Hepatocyte (in vitro differentiated cells): ENCODE results near the gene BLOC1S5. TPM values are rescaled to one million over a fixed set of nuclear protein-coding genes. Genes with fewer than 3 reads are reported as not detected.
"Not testable (repeated sequence)": the region's sequence is repeated elsewhere in the genome, so short reads cannot be mapped to it uniquely, and the experiment has no call there.

Experiments
- DNase-seq: peaks from one replicate; pipeline ENCODE4 v3.0.0-alpha.2; 2016; ENCODE audit warnings: low spot score
- H2AFZ ChIP-seq: fragments of 200-600 bp; sonication (generic); 2 replicates; pipeline ENCODE4 v1.6.0; 2016; ENCODE audit warnings: antibody characterized with exemption, mild to moderate bottlenecking
- H3K27ac ChIP-seq: fragments of 200-600 bp; sonication (generic); 2 replicates; pipeline ENCODE4 v1.5.1; 2016; ENCODE audit warnings: mild to moderate bottlenecking
- H3K27me3 ChIP-seq: fragments of 200-600 bp; sonication (generic); 2 replicates; pipeline ENCODE4 v1.6.1; 2016
- H3K36me3 ChIP-seq: fragments of 200-600 bp; sonication (generic); replicated peaks from 2 replicates; pipeline ENCODE4 v1.5.1; 2016; ENCODE audit warnings: low read depth; ENCODE audit not compliant: insufficient read depth
- H3K4me1 ChIP-seq: fragments of 200-600 bp; sonication (generic); 2 replicates; pipeline ENCODE4 v1.5.1; 2016; ENCODE audit warnings: mild to moderate bottlenecking, moderate library complexity; ENCODE audit not compliant: insufficient read depth
- H3K4me2 ChIP-seq: fragments of 200-600 bp; sonication (generic); 2 replicates; pipeline ENCODE4 v1.6.0; 2016
- H3K4me3 ChIP-seq: fragments of 200-600 bp; sonication (generic); 2 replicates; pipeline ENCODE4 v1.5.1; 2016; ENCODE audit warnings: mild to moderate bottlenecking
- H3K79me2 ChIP-seq: fragments of 200-600 bp; sonication (generic); 2 replicates; pipeline ENCODE4 v1.6.0; 2017; ENCODE audit warnings: mild to moderate bottlenecking
- H3K9me2 ChIP-seq: fragments of 200-600 bp; sonication (generic); replicated peaks from 2 replicates; pipeline ENCODE4 v1.6.0; 2017; ENCODE audit warnings: mild to moderate bottlenecking; ENCODE audit not compliant: insufficient read depth
- H3K9me3 ChIP-seq: fragments of 200-600 bp; sonication (generic); 2 replicates; pipeline ENCODE4 v1.5.1; 2016; ENCODE audit warnings: low read depth, mild to moderate bottlenecking
- H4K20me1 ChIP-seq: fragments of 200-600 bp; sonication (generic); 2 replicates; pipeline ENCODE4 v1.6.0; 2016; ENCODE audit warnings: mild to moderate bottlenecking; ENCODE audit not compliant: insufficient read depth, poor library complexity, severe bottlenecking
- EZH2 ChIP-seq: fragments of 200-600 bp; sonication (generic); IDR thresholded peaks from 2 replicates; pipeline ENCODE4 v1.6.1; 2016; ENCODE audit warnings: antibody characterized with exemption, mild to moderate bottlenecking, borderline replicate concordance
- EZH2phosphoT487 ChIP-seq: fragments of 200-600 bp; sonication (generic); IDR thresholded peaks from one replicate; pipeline ENCODE4 v1.6.1; 2018; ENCODE audit warnings: antibody characterized with exemption, mild to moderate bottlenecking, low read depth, moderate library complexity; ENCODE audit not compliant: unreplicated experiment, severe bottlenecking
- WGBS: methylation state at CpG from one replicate; pipeline ENCODE4 v1.1.6; 2016; ENCODE audit warnings: low lambda C conversion rate; ENCODE audit errors: missing lambda C conversion rate; 5-methylcytosine and 5-hydroxymethylcytosine counted together
- polyA plus RNA-seq: library from polyadenylated mRNA; unstranded; fragments of >200 nt; fragmentation: Nextera tagmentation; extraction: Ambion mirVana; gene quantifications from 2 replicates; pipeline ENCODE4 v1.2.1, GENCODE V29; 2016
- total RNA-seq: library from RNA; depleted of rRNA; stranded (reverse); fragments of >200 nt; gene quantifications from 2 replicates; pipeline ENCODE4 v1.2.3, GENCODE V29; 2014
- TF ChIP-seq, protein P1 (sequence below): fragments of 200-600 bp; sonication (generic); IDR thresholded peaks from 2 replicates; pipeline ENCODE4 v1.5.1; 2016; ENCODE audit warnings: antibody characterized with exemption, mild to moderate bottlenecking; ENCODE audit not compliant: poor library complexity

Gene BLOC1S5
- total and polyA plus RNA-seq, 2 experiments from 2014 or later = 9.9 to 17.6 TPM

DNA sequence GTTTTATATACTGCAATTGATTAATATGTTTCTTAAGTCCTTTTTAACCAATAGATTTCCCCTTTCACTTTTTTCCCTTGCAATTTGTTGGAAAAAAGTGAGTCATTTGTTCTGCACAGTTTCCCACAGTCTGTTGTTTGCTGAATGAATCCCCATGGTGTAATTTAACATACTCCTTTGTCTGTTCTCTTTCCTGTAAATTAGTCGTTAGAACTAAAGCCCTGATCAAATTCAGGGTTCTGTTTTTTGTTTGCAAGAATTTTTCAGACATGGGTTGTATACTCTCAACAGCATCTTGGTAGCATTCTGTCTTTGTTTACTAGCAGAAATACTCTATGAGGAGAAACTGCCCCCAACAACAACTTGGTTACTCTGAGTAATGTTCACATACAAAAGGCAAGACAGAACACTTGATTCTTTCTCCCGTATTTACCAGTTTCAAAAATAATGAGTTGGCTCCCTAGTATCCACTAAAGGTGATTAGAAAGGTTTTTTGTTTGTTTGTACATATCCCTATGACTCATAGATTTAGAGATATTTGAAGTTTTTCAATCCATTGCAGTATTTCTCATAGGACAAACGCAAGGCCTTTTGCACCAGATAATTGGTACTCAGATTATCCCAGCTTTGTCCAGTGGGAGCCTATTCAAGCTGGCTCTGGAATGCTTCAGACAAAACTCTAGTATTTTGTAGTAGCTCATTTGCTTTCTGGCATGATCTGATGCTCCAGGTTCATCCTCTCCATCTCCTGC is 16.5 kb downstream of the BLOC1S5 start:
- DNase-seq = no peak
- no peak overlapping the region for H3K4me3 ChIP-seq
- no peaks in the 10 kb centered on the region for H3K79me2 ChIP-seq
- no peak overlapping the region for H2AFZ ChIP-seq
- H3K4me1 ChIP-seq = no peaks in the 10 kb centered on the region
- WGBS = 73% methylated on average over 3 of the region's 3 CpGs
- TF ChIP-seq, protein P1, sequence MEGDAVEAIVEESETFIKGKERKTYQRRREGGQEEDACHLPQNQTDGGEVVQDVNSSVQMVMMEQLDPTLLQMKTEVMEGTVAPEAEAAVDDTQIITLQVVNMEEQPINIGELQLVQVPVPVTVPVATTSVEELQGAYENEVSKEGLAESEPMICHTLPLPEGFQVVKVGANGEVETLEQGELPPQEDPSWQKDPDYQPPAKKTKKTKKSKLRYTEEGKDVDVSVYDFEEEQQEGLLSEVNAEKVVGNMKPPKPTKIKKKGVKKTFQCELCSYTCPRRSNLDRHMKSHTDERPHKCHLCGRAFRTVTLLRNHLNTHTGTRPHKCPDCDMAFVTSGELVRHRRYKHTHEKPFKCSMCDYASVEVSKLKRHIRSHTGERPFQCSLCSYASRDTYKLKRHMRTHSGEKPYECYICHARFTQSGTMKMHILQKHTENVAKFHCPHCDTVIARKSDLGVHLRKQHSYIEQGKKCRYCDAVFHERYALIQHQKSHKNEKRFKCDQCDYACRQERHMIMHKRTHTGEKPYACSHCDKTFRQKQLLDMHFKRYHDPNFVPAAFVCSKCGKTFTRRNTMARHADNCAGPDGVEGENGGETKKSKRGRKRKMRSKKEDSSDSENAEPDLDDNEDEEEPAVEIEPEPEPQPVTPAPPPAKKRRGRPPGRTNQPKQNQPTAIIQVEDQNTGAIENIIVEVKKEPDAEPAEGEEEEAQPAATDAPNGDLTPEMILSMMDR = no peak
- H3K4me2 ChIP-seq = no peak overlapping the region
- peak overlapping the region; percentile 21 for H3K27ac ChIP-seq
- no peaks in the 10 kb centered on the region for H3K36me3 ChIP-seq
- H3K9me2 ChIP-seq = no peaks in the 10 kb centered on the region
- H3K9me3 ChIP-seq = no peaks in the 10 kb centered on the region
- H4K20me1 ChIP-seq = no peaks in the 10 kb centered on the region
- no peaks in the 10 kb centered on the region for H3K27me3 ChIP-seq

DNA sequence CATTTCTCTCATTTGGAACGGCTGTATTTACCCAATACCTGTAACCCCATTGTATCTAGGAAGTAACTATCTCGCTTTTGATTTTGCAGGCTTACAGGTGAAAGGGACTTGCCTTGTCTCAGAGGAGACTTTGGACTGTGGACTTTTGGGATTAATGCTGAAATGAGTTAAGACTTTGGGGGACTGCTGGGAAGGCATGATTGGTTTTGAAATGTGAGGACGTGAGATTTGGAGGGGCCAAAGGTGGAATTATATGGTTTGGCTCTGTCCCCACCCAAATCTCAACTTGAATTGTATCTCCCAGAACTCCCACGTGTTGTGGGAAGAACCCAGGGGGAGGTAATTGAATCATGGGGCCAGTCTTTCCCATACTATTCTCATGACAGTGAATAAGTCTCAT is 18.4 kb downstream of the BLOC1S5 start:
- not testable (repeated sequence) for H3K27ac ChIP-seq, H3K4me3 ChIP-seq, DNase-seq, H3K36me3 ChIP-seq, H3K27me3 ChIP-seq, H3K9me2 ChIP-seq, H3K4me1 ChIP-seq, H4K20me1 ChIP-seq, H3K79me2 ChIP-seq, H3K4me2 ChIP-seq, H3K9me3 ChIP-seq, H2AFZ ChIP-seq
- WGBS = 85% methylated on average over 4 of the region's 4 CpGs

DNA sequence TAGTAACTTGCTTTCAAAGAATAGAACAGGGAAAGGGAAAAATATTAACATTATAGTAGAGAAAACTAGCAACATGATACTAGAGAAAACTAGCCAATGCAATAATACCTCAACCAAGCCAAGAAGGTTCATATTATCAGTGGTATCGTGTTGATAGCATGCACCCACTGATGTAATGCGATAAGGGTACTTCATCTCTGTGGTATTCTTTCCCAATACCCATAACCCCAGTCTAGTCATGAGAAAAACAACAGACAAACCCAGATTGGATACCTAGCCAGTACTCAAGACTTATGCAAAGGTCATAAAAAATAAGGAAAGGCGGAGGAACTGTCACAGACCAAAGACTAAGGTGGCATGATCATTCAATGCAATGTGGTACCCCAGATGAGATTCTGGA is 21.0 kb downstream of the BLOC1S5 start:
- Histone ChIP-seq H3K27ac (no peak overlapping the region), H4K20me1 (no peaks in the 10 kb centered on the region), H3K4me2 (no peak overlapping the region), H3K4me3 (no peak overlapping the region), H3K79me2 (peaks cover 3% of the 10 kb centered on the region), H3K9me2 (no peaks in the 10 kb centered on the region), H3K4me1 (no peaks in the 10 kb centered on the region), H3K27me3 (no peaks in the 10 kb centered on the region), H2AFZ (no peak overlapping the region), H3K9me3 (no peaks in the 10 kb centered on the region), H3K36me3 (no peaks in the 10 kb centered on the region)
- no peak for TF ChIP-seq EZH2
- TF ChIP-seq EZH2phosphoT487 = no peak
- TF ChIP-seq, protein P1 = no peak
- DNase-seq = no peak
- 81% methylated on average over 3 of the region's 3 CpGs for WGBS

DNA sequence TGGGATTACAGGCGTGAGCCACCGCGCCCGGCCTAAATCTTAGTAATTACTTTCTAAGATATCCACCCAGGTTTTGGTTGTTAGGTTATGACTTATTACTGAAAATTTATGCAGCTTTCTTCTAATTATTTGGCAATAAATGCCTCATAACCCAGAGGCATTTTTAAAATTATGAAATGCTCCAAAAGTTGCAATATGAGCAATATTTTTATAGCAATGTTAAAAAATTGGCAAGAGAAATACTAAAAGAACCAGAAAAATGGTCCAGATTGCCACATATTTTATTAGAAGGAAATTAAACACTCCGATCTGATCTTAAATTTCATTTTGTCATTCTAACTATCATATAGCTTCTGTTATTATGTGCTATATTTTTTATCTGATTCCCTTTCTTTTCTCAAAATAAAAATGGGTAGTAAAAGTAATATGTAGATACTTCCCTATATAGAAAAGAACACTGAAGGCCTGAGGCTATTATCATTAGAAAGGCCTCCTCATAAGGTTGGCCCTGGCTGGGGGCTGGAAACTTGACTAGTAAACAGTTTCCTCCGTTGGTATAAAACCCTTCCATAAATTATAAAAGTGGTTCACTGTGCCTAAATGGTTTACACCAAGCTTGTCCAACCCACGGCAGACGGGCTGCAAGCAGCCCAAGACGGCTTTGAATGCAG is 22.1 kb downstream of the BLOC1S5 start:
- H3K4me2 ChIP-seq = no peak overlapping the region
- H3K4me1 ChIP-seq = no peaks in the 10 kb centered on the region
- 88% methylated on average over 9 of the region's 9 CpGs for WGBS
- H3K27me3 ChIP-seq = no peaks in the 10 kb centered on the region
- no peaks in the 10 kb centered on the region for H3K36me3 ChIP-seq
- H3K9me3 ChIP-seq = no peaks in the 10 kb centered on the region
- no peak for DNase-seq
- no peaks in the 10 kb centered on the region for H3K9me2 ChIP-seq
- TF ChIP-seq EZH2 (no peak), EZH2phosphoT487 (no peak)
- TF ChIP-seq, protein P1 = no peak
- no peaks in the 10 kb centered on the region for H4K20me1 ChIP-seq
- no peak overlapping the region for H2AFZ ChIP-seq
- no peak overlapping the region for H3K27ac ChIP-seq
- no peak overlapping the region for H3K4me3 ChIP-seq
- peaks cover 3% of the 10 kb centered on the region for H3K79me2 ChIP-seq

DNA sequence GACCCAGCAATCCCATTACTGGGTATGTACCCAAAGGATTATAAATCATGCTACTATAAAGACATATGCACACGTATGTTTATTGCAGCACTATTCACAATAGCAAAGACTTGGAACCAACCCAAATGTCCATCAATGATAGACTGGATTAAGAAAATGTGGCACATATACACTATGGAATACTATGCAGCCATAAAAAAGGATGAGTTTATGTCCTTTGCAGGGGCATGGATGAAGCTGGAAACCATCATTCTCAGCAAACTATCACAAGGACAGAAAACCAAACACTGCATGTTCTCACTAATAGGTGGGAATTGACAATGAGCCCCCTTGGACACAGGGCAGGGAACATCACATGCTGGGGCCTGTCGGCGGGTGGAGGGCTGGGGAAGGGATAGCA is 30.1 kb downstream of the BLOC1S5 start:
- H3K4me2 ChIP-seq, H4K20me1 ChIP-seq, DNase-seq, H3K27ac ChIP-seq, H3K9me2 ChIP-seq, H3K27me3 ChIP-seq, H3K36me3 ChIP-seq, H3K9me3 ChIP-seq, H3K4me1 ChIP-seq, H3K4me3 ChIP-seq, H2AFZ ChIP-seq: not testable (repeated sequence)
- WGBS = 82% methylated on average over 3 of the region's 3 CpGs
- peaks cover 46% of the 10 kb centered on the region for H3K79me2 ChIP-seq
